ENCODE data around the gene SLC6A11.

SLC6A11 gene

DNA sequence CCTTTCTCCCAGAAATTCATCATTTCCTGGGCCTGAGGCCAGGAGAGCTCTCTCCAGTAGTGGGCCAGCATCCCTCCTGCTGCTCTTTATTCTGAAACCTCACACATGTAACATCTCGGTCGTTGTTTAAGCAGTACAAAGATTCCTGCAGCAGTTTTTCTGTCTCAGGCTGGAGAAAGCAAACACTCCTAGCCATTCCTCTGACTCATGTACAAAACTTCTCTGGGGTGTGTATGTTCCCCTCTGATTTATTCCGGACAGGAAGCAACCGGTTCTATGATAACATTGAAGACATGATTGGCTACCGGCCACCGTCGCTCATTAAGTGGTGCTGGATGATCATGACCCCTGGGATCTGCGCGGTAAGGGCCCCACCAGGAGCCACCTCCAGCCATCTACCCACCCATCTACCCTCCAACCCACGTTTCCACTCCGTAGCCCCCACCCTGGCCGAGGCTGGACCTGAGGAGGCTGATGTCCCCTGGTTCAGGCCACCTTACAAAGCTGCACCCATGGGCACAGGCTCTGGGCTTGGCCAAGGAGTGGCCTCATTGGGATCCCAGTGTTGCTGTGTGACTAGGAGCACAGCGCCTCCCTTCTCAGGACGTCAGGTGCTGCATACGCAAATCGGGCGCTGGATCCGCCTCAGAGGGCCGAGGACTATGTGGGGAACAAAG lies 117.9 kb downstream of the SLC6A11 start:
- no peak for DNase-seq

DNA sequence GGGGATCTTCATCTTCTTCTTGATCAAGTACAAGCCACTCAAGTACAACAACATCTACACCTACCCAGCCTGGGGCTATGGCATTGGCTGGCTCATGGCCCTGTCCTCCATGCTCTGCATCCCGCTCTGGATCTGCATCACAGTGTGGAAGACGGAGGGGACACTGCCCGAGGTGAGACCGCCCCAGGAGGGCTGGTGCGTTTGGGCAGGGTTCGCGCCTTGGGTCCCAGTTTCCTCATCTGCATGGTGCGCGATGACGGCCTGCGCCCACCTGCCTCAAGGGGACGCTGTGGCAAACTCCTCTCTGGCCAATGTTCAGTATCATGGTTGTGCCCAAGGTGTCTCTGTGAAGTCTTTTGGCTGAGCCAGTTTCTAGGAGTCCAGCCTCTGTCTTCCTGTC lies 119.0 kb downstream of the SLC6A11 start:
- no peak for DNase-seq

DNA sequence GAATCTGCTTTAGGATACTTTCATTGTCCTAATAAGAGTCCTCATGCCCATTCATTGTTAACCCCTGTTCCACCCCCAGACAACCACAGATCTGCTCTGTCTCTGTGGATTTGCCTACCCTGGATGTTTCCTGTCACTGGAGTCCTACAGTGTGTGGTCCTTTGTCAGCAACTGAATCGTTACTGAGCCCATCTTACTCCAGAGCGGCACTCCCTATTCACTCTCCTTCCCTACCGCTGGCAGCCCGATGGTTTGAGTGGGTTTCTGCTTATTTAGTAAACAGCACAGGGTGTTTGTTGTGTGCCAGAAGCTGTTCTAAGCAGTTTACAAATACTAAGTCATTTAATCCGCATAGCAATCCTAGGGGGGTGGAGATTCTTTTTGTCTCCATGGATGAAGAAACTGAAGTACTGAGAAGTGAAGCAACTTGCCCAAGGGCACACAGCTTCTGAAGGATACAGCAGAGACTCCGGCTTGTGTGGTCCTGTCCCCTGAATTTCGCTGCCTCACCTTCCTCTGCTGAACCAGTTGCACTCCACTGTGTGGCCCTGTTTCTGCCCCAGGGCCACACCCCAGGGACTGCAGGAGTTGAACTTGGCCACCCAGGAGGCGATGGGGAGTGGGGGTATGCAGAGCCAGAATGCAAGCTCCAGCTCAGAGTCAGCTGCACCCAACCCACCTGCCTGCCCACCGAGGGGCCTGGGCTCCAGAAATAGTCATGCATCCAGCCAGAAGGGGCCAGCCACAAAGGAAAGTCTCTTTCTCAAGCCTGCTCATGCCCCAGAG lies 120.0 kb downstream of the SLC6A11 start:
- no peak for DNase-seq

DNA sequence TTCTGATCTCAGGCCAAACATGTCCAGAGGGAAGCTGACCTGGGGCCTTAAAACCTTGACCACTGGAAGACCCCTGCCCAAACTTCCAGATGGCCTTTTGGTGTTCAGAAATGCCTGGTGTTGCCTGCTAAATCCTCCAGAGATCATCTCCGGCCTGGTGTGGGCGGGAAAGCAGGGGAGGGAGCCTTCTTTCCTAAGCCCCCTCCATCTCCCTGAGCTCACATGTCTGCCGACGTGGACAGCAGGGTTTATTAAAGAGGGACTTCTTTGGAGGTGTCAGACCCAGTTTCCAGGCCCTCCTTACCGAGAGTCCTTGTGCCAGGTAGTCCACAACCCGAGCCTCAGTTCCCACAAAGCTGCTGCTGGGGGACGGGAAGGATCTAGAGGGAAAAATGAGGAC lies 120.7 kb downstream of the SLC6A11 start:
- no peak for DNase-seq

DNA sequence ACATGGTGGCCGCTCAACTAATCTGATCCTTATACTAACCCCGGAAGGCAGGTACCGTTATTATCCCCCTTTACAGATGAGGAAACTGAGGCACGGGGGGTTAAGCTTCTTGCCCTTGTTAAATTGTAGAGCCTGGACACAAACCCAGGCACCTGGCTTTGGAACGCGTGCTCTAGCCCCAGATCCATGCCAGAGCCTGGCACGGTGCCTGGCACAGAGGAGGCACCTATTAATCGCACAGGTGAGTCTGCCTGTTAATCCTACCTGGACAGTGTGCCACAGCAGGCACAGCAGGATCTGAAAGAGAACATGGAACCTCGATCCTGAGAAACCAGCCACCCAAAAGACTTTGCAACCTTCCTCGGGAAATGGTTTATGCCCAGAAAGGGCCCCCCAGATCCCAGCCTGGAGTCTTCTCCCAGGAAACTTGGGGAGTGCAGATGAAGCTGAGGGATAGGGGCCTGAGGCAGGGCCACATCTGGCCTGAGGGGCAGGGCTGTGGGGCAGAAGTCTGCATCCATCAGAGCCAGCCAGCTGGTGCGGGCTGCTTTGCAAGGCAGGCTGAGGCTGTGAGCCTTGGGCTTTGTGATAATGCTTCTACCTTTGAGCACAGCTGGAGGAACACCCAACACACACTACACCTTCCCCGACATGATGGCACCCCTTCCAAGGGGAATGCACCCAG lies 121.3 kb downstream of the SLC6A11 start:
- DNase-seq: no peak

DNA sequence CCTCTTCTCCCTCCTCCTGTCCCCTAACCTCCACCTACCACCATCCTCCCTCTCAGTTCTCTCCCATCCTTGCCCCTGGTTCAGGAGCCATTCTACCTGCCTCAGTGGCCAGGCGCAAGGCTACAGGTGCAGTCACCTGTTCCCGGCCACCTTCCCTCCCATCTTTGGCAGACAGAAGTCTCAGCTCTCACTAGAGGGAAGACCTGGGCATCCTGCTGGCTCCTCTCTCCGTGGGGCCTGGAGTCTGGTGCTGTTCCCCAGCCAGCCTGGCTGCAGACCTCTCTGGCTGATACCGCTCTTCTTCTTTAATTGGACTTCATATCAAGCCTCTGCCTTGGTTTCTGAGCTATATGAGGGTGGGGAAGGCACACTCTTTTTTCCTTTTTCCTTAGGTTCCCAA lies 123.5 kb downstream of the SLC6A11 start:
- no peak for DNase-seq

DNA sequence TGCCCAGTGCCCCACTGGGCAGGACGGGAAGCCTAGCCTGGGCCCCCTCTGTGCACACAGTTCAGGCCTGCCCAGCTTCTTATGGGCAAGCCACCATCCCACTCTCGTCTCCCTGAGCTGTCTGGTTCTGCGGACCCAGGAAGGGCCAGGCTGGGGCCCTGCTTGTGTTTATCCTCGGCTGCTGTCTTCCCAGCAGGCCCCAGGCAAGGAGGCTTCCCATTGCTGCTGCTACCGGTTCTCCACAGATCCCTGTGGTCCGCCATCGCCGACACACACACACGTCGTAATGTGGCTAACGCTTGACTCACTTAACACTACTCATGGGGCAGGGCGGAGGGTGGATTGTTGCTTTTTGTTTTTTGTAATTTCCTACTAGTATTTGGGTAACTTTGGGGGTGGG lies 124.1 kb downstream of the SLC6A11 start:
- DNase-seq: no peak

DNA sequence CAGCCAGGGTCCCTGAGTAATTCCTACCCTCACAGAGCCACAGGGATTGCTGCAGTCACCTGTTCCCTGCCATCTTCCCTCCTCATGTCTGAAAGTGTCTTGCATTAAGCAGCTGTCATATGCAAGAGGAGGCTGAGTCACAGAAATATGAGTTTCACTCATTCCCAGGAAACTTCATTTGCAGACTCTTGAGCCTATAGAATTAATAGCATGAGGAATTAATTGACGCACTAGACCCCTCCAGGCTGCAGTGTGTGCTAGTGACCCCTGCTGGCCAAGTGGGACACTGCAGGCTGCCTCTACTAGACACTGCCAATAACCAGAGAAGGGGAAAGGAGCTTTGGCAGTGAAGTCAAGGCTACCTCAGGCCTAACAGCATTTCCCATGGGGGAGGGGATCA lies 125.9 kb downstream of the SLC6A11 start:
- DNase-seq: no peak

DNA sequence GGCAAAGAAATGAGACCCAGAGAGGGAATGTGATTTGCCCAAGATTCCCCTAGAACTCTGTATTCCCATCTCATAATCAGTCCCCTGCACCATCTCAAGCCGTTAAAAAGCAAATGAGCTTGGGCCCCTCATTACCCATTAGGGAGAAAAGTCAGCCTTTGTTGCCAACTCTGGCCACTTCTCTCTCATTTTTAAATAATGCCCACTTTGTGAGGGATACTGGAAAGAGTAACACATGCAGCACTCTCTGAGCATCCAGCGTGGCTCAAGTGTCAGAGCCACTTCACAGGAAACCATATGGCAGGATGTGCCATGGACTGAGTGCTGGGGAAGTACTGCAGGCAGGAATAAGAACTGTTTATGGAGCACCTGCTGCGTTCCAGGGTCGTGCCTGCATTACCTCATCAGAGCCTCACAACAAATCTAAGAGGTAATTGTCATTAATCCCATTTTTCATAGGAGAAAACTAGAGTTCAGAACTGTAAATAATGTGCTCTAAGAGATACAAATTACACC lies 126.7 kb downstream of the SLC6A11 start:
- DNase-seq: no peak

DNA sequence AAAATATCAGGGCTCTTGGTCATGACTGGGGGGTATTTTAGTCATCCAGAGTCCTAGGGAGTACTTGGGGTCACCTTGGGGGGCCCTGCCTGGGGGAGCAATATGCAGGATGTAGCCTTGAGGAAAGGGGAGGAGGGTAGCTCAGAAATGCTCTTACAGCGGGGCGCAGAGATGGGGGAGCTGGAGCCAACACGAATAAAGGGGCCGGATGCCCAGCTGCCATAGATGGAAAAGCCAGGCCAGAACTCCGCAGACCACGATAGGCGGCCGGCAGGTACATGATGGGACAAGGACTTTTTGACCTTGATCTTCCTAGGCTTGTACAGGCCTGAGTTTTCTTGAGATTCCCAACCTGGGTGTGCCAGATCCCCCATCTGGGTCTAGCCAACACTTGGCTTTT lies 128.8 kb downstream of the SLC6A11 start:
- DNase-seq: no peak

DNA sequence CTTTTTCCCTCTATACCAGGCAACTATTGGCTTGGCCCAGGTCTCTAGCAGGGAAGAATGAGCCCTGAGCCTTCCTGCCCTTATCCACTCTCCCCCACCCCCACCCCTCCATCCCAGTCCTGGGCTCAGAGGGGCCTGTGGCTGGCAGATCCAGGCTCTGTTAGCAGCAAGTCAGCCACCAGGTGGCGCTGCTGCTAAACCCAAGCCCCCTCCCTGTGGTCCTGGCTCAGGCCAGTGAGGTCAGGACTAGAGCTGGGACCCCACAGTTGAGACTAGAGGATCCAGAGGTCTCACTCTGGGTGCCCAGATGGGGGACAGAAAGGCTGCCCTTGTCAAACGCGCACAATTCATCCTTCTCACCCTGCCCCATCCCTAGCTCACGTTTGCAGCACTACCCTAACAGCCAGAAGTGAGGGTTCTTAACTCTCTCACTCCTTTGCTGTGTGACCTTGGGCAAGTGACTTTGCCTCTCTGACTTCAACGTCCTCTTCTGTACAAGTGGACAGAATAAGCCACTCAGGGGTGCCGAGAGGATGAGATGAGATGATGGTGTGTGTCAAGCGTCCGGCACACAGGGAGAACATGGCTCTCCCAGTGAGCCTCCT lies 129.8 kb downstream of the SLC6A11 start:
- DNase-seq: peak; percentile 15

DNA sequence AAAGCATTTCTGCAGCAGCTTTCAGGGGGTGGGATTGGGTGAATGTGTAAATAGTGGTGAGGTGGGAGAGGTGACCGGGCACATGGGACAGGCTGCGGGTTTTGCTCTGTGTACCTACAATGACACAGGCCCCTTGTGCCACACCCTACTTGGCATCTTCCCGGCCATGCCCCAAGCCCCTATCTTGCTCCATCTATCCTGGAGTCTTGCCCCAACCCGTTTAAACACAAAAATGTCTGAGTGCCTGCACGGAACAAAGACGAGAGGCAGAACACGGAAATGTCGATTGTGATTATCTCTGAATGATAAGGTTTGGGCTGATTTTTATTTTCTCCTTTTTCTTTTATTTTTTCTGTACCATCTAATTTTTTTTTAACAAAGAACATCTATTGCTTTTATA lies 130.5 kb downstream of the SLC6A11 start:
- no peak for DNase-seq

DNA sequence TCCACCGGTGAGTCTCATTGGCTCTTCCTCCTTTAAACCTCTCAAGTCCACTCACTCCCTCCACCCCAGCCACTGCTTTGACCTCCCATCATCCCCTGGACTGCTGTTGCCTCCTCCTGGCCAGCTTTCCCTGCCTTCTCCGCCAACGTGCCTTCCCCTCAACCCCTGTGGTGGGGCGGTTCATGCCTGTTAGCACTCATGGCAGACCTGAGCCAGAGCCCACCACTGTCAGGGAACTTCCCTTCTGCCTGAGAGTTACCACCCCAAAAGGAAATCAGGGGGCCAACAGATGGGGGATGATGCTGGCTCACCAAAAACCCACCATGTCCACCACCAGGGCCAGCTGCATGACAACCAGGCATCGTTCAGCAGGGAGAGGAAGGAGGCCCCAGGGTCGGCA lies 132.3 kb downstream of the SLC6A11 start:
- DNase-seq: no peak

DNA sequence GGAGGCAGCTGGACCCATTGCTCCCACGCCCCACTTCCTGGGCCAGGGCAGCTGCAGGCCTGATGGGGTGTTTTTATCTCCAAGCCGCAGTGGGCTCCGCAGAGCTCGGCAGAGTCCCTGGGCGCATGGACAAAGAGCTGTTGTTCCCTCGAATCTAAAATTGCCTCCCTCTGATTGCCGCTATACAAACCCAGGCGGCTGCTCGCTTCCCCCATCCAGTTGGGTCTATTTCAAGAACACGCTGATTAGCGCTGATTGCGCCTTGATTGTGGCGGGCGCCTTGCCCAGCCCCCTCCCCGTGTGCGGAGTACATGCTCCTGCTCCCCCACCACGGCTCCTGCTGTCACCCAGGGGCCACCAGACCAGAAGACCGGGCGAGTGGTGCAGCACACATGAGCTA lies 133.2 kb downstream of the SLC6A11 start:
- DNase-seq: no peak

DNA sequence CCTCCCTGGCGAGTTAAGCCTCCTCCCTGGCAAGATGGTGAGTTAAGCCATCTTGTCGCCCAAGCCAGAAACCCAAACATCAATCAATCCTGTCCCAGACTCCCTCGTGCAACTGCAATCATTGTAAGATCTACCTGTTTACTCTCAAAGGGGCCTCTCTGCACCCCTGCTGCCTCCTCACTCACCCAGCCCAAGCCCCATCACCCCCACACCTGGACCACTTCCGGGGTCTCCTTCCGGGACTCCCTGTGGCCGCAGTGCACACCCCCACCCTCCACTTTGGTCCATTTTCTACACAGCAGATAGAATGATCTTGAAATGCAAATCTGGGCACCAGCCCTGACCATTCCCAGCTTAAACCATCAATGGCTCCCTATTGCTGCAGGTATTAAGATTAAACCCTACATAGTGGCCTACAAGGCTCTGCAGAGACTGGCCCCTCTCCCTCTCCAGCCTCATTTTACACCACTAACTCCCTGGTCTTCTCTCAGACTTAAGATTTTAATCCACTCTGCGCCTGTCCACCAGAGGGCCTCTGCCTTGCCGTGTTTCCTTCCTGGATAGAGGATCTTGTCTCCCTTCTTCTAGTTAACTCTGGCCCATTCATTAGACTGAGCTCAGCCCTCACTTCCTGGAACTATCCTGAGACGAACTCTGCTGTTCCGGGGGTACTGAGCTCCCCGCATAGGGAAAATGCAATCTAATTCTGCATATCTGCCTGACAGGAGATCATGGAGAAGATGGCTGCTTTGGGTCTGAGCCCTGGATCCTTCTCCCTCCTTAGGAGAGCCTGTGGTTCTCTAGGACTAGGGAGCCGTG lies 134.7 kb downstream of the SLC6A11 start:
- DNase-seq: peak; percentile 10

DNA sequence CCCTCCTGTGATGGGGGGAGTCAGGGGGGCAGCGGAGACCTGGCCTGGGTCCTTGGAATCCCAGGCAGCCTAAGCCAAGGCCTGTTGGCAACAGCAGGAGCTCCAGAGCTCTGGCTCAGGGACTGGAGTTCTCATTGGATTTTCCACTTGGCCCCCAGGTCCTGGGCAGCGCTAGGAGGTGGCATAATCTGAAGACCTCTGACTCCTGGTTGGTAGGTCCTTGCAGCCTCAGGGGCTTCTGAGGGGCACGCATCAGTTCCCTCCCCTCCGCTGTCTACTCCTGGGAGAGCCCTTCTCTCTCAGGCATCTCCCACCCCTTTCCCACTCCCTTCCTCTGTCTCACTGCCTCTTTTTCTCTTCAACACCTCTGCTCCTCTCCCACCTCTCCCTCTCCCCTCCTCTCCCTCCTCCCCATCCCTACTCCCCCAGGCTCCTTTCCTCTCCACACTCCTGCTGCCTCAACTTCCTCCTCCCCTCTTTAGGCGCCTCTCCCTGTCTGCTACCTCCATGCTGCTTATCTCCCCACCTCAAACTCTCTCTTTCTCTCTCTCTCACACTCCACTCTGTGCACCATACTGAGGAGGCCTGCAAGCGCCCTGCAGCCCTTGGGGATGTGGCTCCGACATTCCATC lies 135.4 kb downstream of the SLC6A11 start:
- no peak for DNase-seq

DNA sequence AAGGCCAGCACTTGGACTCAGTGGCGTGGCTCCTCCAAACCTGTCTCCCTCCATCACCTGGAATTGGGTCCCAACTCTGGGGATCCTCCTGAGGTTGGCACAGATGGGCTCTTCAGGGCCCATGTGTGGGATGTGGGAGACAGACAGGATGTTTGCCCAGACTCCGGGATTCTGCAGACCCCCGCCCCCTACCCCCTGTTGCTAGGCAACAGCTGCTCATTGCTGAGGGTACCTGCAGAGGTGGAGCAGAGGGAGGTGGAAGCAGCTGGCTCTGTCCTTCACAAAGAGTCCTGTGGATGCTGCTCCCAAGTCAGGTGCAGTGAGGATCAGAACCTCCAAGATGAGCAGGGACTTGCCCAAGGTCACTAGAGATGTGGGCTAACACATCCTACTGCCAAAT lies 136.5 kb downstream of the SLC6A11 start:
- DNase-seq: no peak

DNA sequence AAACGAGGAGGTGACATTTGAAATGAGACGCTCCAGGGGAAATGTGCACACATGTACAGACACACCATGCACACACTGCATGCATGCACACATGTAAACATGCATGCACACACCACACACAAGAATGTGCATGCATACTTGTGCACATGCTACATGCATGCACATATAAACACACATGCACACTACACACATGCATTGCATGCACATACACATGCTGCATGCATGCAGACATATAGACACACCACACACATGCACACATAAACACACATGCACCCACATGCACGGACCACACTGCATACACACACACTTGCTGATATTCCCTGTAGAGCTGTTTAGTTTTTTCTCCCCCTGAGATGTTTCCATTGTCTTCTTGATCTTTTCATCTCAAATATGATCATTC lies 138.7 kb downstream of the SLC6A11 start:
- DNase-seq: no peak

DNA sequence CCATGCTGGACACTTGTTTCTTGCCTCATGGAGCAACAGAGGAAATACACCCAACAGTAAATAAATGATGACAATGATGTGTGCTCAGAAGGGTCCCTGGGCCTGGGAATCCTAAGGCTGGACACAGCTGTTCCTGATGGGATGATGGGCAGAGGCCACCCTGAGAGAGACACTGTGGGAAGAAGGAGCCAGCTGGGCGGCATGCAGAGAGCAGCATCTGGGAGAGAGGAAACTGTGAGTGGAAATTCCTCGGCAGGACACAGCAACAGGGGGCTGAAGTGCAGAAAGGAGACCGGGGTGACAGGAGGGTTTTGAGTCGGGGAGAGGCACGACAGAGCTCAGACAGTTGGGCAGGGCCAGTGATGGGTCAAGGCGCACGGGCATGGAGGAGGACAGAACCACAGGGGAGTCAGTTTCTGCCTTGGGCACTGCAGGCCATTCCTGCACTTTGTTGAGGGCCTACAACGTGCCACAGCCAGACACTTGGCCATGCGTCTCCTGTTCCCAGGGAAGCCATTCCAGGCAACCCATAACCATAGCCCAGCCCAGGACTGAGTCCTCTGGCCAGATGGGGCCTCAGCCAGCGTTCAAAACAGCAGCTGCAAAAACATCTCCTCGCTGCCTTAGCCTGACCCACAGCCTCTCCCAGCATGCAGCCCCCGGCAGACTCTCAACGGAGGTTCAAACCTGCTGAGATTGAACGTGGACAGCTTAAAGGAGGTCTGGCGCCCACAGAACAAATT lies 139.9 kb downstream of the SLC6A11 start:
- DNase-seq: no peak

DNA sequence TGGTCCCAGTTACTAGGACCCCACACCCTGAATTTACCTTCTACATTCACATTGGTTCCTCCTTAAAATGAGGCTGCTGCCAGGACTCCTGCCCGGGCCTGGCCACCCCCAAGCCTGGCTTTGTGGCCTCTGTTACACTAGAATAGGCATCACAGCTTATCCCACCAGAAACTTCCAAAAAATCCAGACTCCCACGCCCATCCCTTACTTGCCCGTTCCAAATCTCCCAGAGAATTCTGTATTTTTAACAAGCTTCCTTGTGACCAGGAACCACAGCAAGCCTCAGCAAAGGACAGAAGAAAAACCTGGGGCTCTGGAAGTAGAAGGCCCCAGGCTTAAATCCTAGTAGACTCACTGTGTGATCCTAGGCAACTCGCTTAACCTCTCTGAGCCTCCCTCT lies 140.5 kb downstream of the SLC6A11 start:
- no peak for DNase-seq

DNA sequence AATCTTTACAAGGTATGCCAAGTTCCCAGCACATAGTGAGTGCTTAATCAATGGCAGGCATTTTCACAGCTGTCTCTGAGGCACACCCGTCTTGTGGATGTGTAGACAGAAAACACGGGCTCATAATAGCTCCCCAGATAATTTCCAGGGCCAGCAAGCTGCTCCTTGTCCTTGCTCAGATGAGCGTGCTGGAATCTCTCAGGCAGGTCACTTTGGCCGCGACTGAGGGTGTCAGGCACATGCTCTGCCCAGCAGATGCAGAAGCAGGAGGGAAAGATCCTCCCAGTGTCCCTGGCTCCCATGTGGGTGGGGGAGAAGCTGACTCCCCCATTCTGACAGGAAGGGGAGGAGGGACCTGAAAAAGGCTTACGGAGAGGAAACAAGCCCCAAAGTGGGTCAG lies 141.0 kb downstream of the SLC6A11 start:
- DNase-seq: no peak

All from NCI-H2227 treated with DMSO at 0.1 percent for 48 hours (cell line).